HEK293T (cell line): ENCODE measurements around the gene MAMLD1.

Experiments
- ARNT ChIP-seq: fragments of 450-650 bp; IDR thresholded peaks from 2 replicates; pipeline ENCODE4 v1.6.1; 2017; ENCODE audit warnings: mild to moderate bottlenecking
- BHLHE40 ChIP-seq: fragments of 450-650 bp; IDR thresholded peaks from 2 replicates; pipeline ENCODE4 v1.6.1; 2016; ENCODE audit warnings: mild to moderate bottlenecking, moderate library complexity, borderline replicate concordance
- CTBP1 ChIP-seq: fragments of 450-650 bp; IDR thresholded peaks from 2 replicates; pipeline ENCODE4 v1.6.1; 2016; ENCODE audit warnings: borderline replicate concordance
- FOXA1 ChIP-seq: fragments of 450-650 bp; IDR thresholded peaks from 2 replicates; pipeline ENCODE4 v1.6.1; 2016; ENCODE audit warnings: mild to moderate bottlenecking
- FOXK2 ChIP-seq: fragments of 450-650 bp; IDR thresholded peaks from 2 replicates; pipeline ENCODE4 v1.6.1; 2016; ENCODE audit warnings: mild to moderate bottlenecking
- FOXM1 ChIP-seq: fragments of 450-650 bp; IDR thresholded peaks from 2 replicates; pipeline ENCODE4 v1.6.1; 2017; ENCODE audit warnings: mild to moderate bottlenecking, borderline replicate concordance
- L3MBTL2 ChIP-seq: fragments of 450-650 bp; conservative IDR thresholded peaks from 2 replicates; pipeline ENCODE4 v1.6.1; 2016; ENCODE audit warnings: mild to moderate bottlenecking
- NFRKB ChIP-seq: fragments of 450-650 bp; IDR thresholded peaks from 2 replicates; pipeline ENCODE4 v1.6.1; 2016; ENCODE audit warnings: mild to moderate bottlenecking, moderate library complexity
- PKNOX1 ChIP-seq: fragments of 450-650 bp; IDR thresholded peaks from 2 replicates; pipeline ENCODE4 v1.6.1; 2016
- SP1 ChIP-seq: fragments of 450-650 bp; IDR thresholded peaks from 2 replicates; pipeline ENCODE4 v1.6.1; 2017
- SUZ12 ChIP-seq: fragments of 450-650 bp; IDR thresholded peaks from 2 replicates; pipeline ENCODE4 v1.6.1; 2016; ENCODE audit warnings: mild to moderate bottlenecking
- TARDBP ChIP-seq: fragments of 450-650 bp; IDR thresholded peaks from 2 replicates; pipeline ENCODE4 v1.6.1; 2016
- ZNF384 ChIP-seq: fragments of 450-650 bp; IDR thresholded peaks from 2 replicates; pipeline ENCODE4 v1.6.1; 2016

GRCh38 chrX:150324035-150324728 is 38.9 kb upstream of the MAMLD1 start:
- TF ChIP-seq NFRKB: no peak
- TF ChIP-seq ZNF384: no peak
- no peak for TF ChIP-seq BHLHE40
- no peak for TF ChIP-seq FOXA1
- TF ChIP-seq CTBP1: no peak
- TF ChIP-seq SUZ12: no peak
- TF ChIP-seq FOXM1: no peak
- no peak for TF ChIP-seq PKNOX1
- TF ChIP-seq L3MBTL2: peak; percentile 28; the same call in 1 of the 2 replicates
- no peak for TF ChIP-seq SP1
- no peak for TF ChIP-seq ARNT
- TF ChIP-seq FOXK2: no peak
- no peak for TF ChIP-seq TARDBP
